ENCODE data around the gene PRAMEF25.
"Not testable (repeated sequence)": the region's sequence is repeated elsewhere in the genome, so short reads cannot be mapped to it uniquely, and the experiment has no call there.

GRCh38 chr1:13070474-13070873 is at the start of gene PRAMEF25:
- not testable (repeated sequence) for TF ChIP-seq CTCF (conservative IDR thresholded peaks at IDR 0.05; ENCODE audit: low read length); EZH2phosphoT487 (IDR thresholded peaks at IDR 0.05; ENCODE audit: borderline replicate concordance, low read depth, low read length)
